PFSK-1 (cell line): ENCODE data around the gene TOLLIP.

ENCODE experiments used
- POLR2AphosphoS5 ChIP-seq: IDR thresholded peaks from 2 replicates; pipeline ENCODE4 v1.6.1; 2012; ENCODE audit warnings: low read depth, mild to moderate bottlenecking, control low read depth, low read length, moderate library complexity
- SIN3A ChIP-seq: IDR thresholded peaks from 2 replicates; pipeline ENCODE4 v1.6.1; 2012; ENCODE audit warnings: mild to moderate bottlenecking, low read length, moderate library complexity, borderline replicate concordance; ENCODE audit not compliant: insufficient read depth
- TAF1 ChIP-seq: IDR thresholded peaks from 2 replicates; pipeline ENCODE4 v1.6.1; 2012; ENCODE audit warnings: low read length, control low read depth, borderline replicate concordance; ENCODE audit not compliant: insufficient read depth
- TF ChIP-seq, protein P1 (sequence below), 2 experiments: IDR thresholded peaks; 2 replicates each; pipeline versions ENCODE4 v1.6.1 to v1.8.0; 2011 to 2012; ENCODE audit warnings: low read depth in 2 of 2, low read length in 2 of 2, control low read depth in 1 of 2, inconsistent platforms in 1 of 2, mild to moderate bottlenecking in 1 of 2, moderate library complexity in 1 of 2; ENCODE audit not compliant: insufficient read depth in 1 of 2

DNA sequence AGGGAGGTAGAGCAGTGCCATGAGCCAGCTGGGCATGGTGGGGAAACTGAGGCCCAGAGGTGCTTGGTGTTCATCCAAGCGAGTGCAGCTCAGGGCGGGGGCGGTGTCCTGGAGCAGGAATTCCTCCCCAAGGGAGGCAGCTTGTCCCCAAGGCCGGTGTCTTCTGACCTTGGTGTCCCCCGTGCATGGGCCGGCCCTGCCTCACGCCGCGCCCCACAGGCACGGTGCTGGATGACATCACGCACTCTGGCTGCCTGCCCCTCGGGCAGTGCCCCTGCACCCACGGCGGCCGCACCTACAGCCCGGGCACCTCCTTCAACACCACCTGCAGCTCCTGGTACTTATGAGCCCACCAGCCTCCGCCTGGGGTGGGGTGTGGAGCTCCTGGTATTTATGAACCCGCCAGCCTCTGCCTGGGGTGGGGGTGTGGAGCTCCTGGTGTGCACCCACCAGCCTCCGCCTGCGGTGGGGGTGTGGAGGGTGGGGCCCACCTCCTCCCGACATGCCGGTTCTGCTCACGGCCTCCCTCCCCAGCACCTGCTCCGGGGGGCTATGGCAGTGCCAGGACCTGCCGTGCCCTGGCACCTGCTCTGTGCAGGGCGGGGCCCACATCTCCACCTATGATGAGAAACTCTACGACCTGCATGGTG is 79.8 kb downstream of the TOLLIP start:
- no peak for TF ChIP-seq POLR2AphosphoS5
- no peak for TF ChIP-seq SIN3A
- TF ChIP-seq, protein P1, sequence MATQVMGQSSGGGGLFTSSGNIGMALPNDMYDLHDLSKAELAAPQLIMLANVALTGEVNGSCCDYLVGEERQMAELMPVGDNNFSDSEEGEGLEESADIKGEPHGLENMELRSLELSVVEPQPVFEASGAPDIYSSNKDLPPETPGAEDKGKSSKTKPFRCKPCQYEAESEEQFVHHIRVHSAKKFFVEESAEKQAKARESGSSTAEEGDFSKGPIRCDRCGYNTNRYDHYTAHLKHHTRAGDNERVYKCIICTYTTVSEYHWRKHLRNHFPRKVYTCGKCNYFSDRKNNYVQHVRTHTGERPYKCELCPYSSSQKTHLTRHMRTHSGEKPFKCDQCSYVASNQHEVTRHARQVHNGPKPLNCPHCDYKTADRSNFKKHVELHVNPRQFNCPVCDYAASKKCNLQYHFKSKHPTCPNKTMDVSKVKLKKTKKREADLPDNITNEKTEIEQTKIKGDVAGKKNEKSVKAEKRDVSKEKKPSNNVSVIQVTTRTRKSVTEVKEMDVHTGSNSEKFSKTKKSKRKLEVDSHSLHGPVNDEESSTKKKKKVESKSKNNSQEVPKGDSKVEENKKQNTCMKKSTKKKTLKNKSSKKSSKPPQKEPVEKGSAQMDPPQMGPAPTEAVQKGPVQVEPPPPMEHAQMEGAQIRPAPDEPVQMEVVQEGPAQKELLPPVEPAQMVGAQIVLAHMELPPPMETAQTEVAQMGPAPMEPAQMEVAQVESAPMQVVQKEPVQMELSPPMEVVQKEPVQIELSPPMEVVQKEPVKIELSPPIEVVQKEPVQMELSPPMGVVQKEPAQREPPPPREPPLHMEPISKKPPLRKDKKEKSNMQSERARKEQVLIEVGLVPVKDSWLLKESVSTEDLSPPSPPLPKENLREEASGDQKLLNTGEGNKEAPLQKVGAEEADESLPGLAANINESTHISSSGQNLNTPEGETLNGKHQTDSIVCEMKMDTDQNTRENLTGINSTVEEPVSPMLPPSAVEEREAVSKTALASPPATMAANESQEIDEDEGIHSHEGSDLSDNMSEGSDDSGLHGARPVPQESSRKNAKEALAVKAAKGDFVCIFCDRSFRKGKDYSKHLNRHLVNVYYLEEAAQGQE (IDR thresholded peaks at IDR 0.05; ENCODE audit: insufficient read depth in 1 of 2, low read depth in 2 of 2, low read length in 2 of 2), result no peak
- TF ChIP-seq TAF1, result no peak
